ENCODE data around the gene ADARB2. TPM values are rescaled to one million over a fixed set of nuclear protein-coding genes. Genes with fewer than 3 reads are reported as not detected.

The ADARB2 gene
- total RNA-seq, 1 donor from 2014 or later, result 0.80 TPM

GRCh38 chr10:1651270-1651966, 85.9 kb downstream of the ADARB2 start:
- ATAC-seq, result no peak
- no peaks in the 10 kb centered on the region for H3K36me3 ChIP-seq
- intact Hi-C loops (cut with DNase I), result no loop called here
- H3K27me3 ChIP-seq (ENCODE audit: low read depth), result no peaks in the 10 kb centered on the region
- TF ChIP-seq CTCF (IDR thresholded peaks at IDR 0.05), result no peak
- DNase-seq, result no peak
- no peaks in the 10 kb centered on the region for H3K9me3 ChIP-seq
- H3K4me1 ChIP-seq, result no peaks in the 10 kb centered on the region
- H3K4me3 ChIP-seq, result no peak overlapping the region
- H3K27ac ChIP-seq, result no peak overlapping the region

GRCh38 chr10:1650542-1651269, 86.6 kb downstream of the ADARB2 start:
- H3K27ac ChIP-seq, result no peak overlapping the region
- intact Hi-C loops (cut with DNase I), result no loop called here
- no peak for TF ChIP-seq CTCF (IDR thresholded peaks at IDR 0.05)
- no peaks in the 10 kb centered on the region for H3K36me3 ChIP-seq
- ATAC-seq (no peak), DNase-seq (no peak)
- H3K4me1 ChIP-seq, result no peaks in the 10 kb centered on the region
- no peak overlapping the region for H3K4me3 ChIP-seq
- H3K27me3 ChIP-seq (ENCODE audit: low read depth), result no peaks in the 10 kb centered on the region
- H3K9me3 ChIP-seq, result no peaks in the 10 kb centered on the region

- DNase-seq, result no peak
- no peaks in the 10 kb centered on the region for H3K4me1 ChIP-seq
- no peak for TF ChIP-seq CTCF (IDR thresholded peaks at IDR 0.05)
- no peak overlapping the region for H3K27ac ChIP-seq
- intact Hi-C loops (cut with DNase I), result no loop called here
- H3K9me3 ChIP-seq, result no peaks in the 10 kb centered on the region
- no peaks in the 10 kb centered on the region for H3K36me3 ChIP-seq
- ATAC-seq, result no peak
- peaks cover 12% of the 10 kb centered on the region for H3K27me3 ChIP-seq (ENCODE audit: low read depth)
- no peak overlapping the region for H3K4me3 ChIP-seq
Observed at GRCh38 chr10:1648648-1649047, 88.7 kb downstream of the ADARB2 start.

GRCh38 chr10:1646332-1646731, 91.0 kb downstream of the ADARB2 start:
- Histone ChIP-seq H3K36me3 (no peaks in the 10 kb centered on the region), H3K27ac (no peak overlapping the region), H3K4me1 (no peaks in the 10 kb centered on the region), H3K27me3 (ENCODE audit: low read depth) (peaks cover 12% of the 10 kb centered on the region), H3K4me3 (no peak overlapping the region), H3K9me3 (no peaks in the 10 kb centered on the region)
- DNase-seq, result no peak
- intact Hi-C loops (cut with DNase I), result no loop called here
- ATAC-seq, result no peak
- no peak for TF ChIP-seq CTCF (IDR thresholded peaks at IDR 0.05)

GRCh38 chr10:1645896-1646295, 91.4 kb downstream of the ADARB2 start:
- intact Hi-C loops (cut with DNase I), result no loop called here

More at GRCh38 chr10:1645896-1646295, 91.4 kb downstream of the ADARB2 start:
- H3K4me1 ChIP-seq, result no peaks in the 10 kb centered on the region
- peaks cover 12% of the 10 kb centered on the region for H3K27me3 ChIP-seq (ENCODE audit: low read depth)
- ATAC-seq (no peak), DNase-seq (no peak)
- no peak overlapping the region for H3K27ac ChIP-seq
- TF ChIP-seq CTCF (IDR thresholded peaks at IDR 0.05), result no peak
- no peak overlapping the region for H3K4me3 ChIP-seq
- H3K9me3 ChIP-seq, result no peaks in the 10 kb centered on the region
- H3K36me3 ChIP-seq, result no peaks in the 10 kb centered on the region
